Ovary (tissue), 3 donors: ENCODE measurements around the gene SNX8.

Source experiments
- CTCF ChIP-seq, 3 donors: fragments of 450-650 bp in 2 of 3; fragments of 200-600 bp in 1 of 3; IDR thresholded peaks; one replicate each; pipeline versions ENCODE4 v1.5.1 to v1.8.0; 2016 to 2022; ENCODE audit warnings: antibody characterized with exemption in 3 of 3, mild to moderate bottlenecking in 1 of 3
- POLR2A ChIP-seq: fragments of 450-650 bp; IDR thresholded peaks from one replicate; pipeline ENCODE4 v1.6.1; 2017; ENCODE audit warnings: antibody characterized with exemption, mild to moderate bottlenecking, moderate library complexity
- donor health status: DM: no; HTN: no; CAD: no.

GRCh38 chr7:2225830-2226229 lies 88.4 kb downstream of the SNX8 start:
- no peak for TF ChIP-seq CTCF (IDR thresholded peaks at IDR 0.05)
- no peak for TF ChIP-seq POLR2A
